GM18873 (cell line): ENCODE data around the gene BRIP1.
"Not testable (repeated sequence)": the region's sequence is repeated elsewhere in the genome, so short reads cannot be mapped to it uniquely, and the experiment has no call there.

Experiments
- ATAC-seq: cut with Tn5 transposase; IDR thresholded peaks from one replicate; pipeline ENCODE4 v1.9.1; 2021; ENCODE audit warnings: mild to moderate bottlenecking, moderate library complexity, moderate number of reproducible peaks; ENCODE audit not compliant: unreplicated experiment, low FRiP score

Gene BRIP1

GRCh38 chr17:61806081-61806828, 57.1 kb downstream of the BRIP1 start:
- no peak for ATAC-seq

DNA sequence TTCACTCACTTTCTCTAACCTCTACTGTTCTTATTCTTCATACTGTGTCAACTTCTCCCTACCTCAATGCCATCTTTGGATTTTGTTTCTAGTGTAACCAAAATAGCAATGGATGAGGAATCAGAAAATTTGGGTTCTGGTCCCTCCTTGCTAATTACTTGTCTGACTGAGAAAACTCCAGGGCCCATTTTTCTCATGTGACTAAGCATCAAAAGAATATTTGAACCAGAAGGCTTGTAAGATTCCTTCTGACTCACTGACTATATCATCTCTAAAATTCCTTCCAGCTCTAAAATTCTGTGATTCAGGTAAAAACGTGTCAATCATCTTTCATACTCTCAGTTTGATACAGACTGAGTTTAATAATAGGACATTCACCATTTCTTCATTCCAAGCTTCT, 57.9 kb downstream of the BRIP1 start:
- no peak for ATAC-seq

GRCh38 chr17:61803796-61804195, 59.5 kb downstream of the BRIP1 start:
- no peak for ATAC-seq

- ATAC-seq = no peak
Observed at GRCh38 chr17:61803216-61803615, 60.1 kb downstream of the BRIP1 start.

DNA sequence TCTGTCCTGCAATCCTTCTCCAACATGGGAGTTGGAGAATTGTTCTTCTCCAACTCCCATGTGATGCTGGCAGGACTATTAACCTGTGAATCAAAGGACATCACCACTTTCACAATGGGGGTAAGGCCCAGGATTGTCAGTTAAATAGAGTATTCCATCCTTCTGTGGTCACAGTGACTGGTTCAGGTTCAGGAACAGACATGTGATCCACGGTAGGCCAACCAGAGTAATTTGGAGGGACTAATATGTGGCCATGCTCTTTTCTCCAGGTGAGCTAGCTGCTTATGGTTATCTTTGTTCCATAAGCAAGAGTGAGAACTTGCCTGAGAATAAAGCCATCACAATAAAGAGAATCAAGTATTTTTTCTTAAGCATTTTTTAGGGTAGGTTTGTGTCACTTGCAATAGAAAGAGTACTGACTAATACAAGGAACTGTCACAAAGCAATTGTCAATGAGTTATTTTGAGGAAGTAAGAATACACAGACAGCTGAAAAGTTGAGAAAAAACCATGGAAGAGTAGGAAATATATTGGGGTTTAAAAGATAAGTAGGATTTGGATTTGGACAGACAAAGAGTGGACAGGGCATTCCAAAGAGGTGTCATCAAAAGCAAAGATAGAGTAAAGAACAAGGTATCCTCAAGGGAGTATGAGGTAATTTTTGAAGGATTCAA, 63.4 kb downstream of the BRIP1 start:
- no peak for ATAC-seq

DNA sequence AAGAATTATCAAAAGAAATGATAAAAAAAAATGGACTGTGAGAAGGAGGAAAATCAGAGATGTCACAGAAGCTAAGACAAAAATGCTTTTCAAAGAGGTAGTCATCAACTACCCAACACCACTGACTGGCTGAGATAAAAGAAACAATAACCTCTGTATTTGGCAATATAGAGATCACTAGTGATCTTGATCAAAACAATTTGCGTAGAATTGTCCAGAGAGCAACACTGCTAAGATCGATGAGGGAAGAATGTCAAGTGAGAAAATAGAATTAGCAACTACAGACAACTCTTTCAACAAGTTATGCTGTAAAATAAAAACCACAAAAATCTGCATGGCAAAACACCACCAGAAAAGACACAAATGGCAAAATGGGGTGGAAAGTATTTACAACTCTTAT, 66.0 kb downstream of the BRIP1 start:
- ATAC-seq = no peak

DNA sequence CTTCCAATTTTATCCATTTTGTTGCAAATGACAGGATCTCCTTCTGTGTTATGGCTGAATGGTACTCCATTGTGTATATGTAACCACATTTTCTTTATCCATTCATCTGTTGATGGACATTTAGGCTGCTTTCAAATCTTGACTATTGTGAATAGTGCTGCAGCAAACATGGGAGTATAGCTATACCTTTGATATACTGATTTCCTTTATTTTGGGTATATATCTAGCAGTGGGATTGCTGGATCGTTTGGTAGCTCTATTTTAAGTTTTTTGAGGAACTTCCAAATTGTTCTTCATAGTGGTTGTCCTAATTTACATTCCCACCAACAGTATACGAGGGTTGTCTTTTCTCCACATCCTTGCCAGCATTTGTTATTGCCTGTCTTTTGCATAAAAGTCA, 67.8 kb downstream of the BRIP1 start:
- no peak for ATAC-seq

DNA sequence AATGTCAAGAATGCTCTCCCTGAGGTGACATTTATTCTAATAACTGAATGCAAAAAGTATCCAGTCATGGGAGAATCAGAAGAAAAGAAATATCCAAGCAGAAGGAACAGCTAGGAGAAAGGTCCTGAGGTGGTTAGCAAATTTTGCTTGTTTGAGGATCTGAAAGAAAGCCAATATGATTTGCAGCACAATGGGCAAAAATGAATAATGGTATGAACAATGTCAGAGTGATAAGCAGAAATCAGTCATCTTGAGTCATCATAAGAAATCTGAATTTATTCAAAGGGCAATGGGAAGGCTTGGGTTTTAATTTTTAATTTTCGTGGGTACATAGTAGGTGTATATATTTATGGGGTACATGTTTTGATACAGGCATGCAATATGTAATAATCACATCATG, 68.5 kb downstream of the BRIP1 start:
- no peak for ATAC-seq

- no peak for ATAC-seq
Observed at GRCh38 chr17:61794242-61794641, 69.1 kb downstream of the BRIP1 start.

- ATAC-seq = no peak
Observed at GRCh38 chr17:61793565-61793964, 69.8 kb downstream of the BRIP1 start.

- ATAC-seq = no peak
Observed at GRCh38 chr17:61789872-61790271, 73.5 kb downstream of the BRIP1 start.

DNA sequence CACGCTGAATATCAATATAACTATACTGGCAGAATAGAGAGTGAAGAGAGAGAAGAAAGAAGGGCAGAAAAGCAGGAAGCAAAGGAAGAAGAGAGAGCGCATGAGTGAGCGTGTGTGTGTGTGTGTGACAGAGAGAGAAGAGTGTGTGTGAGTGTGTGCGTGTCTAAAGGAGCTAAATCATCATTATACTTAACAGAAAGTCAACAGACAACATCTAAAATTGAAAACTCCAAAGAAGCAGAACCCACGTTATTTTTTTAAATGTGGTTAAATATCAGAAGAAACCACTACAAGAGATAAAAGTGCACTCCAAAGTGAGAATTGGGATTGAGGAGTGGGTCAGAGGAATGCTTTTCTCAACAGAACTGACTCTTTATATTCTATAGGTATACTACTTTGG, 77.2 kb downstream of the BRIP1 start:
- ATAC-seq = no peak

DNA sequence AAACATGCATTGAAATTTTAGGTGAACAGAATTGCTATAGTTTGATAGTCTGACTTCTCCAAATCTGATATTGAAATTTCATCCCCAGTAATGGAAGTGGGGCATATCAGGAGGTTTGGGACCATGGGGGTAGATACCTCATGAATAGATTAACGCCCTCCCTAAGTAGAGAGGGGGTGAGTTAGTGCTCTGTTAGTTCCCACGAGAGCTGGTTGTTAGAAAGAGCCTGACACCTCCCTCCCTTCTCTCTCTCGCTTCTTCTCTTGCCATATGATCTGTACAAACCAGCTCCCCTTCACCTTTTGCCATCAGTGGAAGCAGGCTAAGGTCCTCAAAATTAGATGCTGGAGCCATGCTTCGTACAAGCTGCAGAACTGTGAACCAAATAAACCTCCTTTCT, 78.8 kb downstream of the BRIP1 start:
- ATAC-seq = no peak

GRCh38 chr17:61783556-61784304, 79.6 kb downstream of the BRIP1 start:
- no peak for ATAC-seq

DNA sequence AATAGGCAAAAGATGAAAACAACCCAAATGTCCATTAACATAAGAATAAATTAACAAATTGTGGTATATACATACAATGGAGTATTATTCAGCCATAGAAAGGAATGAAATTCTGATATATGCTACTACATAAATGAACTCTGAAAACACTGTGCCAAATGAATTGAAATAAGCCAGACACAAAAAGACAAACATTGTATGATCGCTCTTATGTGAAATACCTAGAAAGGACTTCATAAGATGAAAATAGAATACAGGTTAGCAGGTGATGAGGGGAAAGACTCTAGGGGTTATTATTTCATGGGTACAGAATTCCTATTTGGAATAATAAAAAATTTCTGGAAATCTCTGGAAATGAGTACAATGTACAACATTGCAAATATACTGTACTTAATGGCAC, 80.2 kb downstream of the BRIP1 start:
- no peak for ATAC-seq

GRCh38 chr17:61782683-61783082, 80.6 kb downstream of the BRIP1 start:
- no peak for ATAC-seq

GRCh38 chr17:61775364-61775763, 88.0 kb downstream of the BRIP1 start:
- ATAC-seq = no peak

GRCh38 chr17:61774724-61775123, 88.6 kb downstream of the BRIP1 start:
- ATAC-seq = no peak

DNA sequence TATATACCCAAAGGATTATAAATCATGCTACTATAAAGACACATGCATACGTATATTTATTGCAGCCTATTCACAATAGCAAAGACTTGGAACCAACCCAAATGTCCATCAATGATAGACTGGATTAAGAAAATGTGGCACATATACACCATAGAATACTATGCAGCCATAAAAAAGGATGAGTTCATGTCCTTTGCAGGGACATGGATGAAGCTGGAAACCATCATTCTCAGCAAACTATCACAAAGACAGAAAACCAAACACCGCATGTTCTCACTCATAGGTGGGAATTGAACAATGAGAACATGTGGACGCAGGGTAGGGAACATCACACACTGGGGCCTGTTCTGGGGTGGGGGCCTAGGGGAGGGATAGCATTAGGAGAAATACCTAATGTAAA, 89.2 kb downstream of the BRIP1 start:
- ATAC-seq = not testable (repeated sequence)

GRCh38 chr17:61770752-61771533, 92.4 kb downstream of the BRIP1 start:
- ATAC-seq = no peak

GRCh38 chr17:61770043-61770442, 93.3 kb downstream of the BRIP1 start:
- ATAC-seq = no peak
